HCT116 (cell line): ENCODE measurements around the gene CDC42BPB. TPM values are rescaled to one million over a fixed set of nuclear protein-coding genes. Genes with fewer than 3 reads are reported as not detected.

Experiments used
- ATAC-seq: fragments of 200-7000 bp; cut with Tn5 transposase; 2 replicates; pipeline ENCODE4 v1.9.1; 2020; ENCODE audit warnings: mild to moderate bottlenecking, moderate library complexity
- BruUV-seq: library from RNA; stranded (reverse); fragments of 400-500 nt; replicated peaks from 2 replicates; lab custom pipeline; 2021; lab: Mats Ljungman, UMichigan
- CTCF ChIA-PET: fragments of 300-600 bp; sonication (Branson Sonifier 250); formaldehyde crosslinking; loops from one replicate; lab custom pipeline; 2021; ENCODE audit warnings: antibody characterized with exemption; lab: Charles Lee
- POLR2A ChIA-PET: fragments of 300-600, 350-600 bp; sonication (Branson Sonifier 250); formaldehyde crosslinking; loops from one replicate; lab custom pipeline; 2021; ENCODE audit warnings: antibody characterized with exemption; lab: Charles Lee
- RAD21 ChIA-PET, 2 experiments: fragments of 300-600 bp; sonication (Branson Sonifier 250); formaldehyde crosslinking; loops; one replicate each; lab custom pipeline; 2023; ENCODE audit warnings: low total read pairs in 2 of 2; ENCODE audit not compliant: uncharacterized antibody in 2 of 2, unreplicated experiment in 2 of 2, low non-redundant PET in 1 of 2; lab: Charles Lee
- DNase-seq: peaks from one replicate; pipeline ENCODE4 v3.0.0-alpha.2; 2010; ENCODE audit warnings: low read depth, low spot score
- H2AFZ ChIP-seq: fragments of 200-600 bp; shearing (Covaris generic), sonication (generic); 2 replicates; pipeline ENCODE4 v1.6.1; 2017; ENCODE audit warnings: low read depth, mixed run types, mixed read lengths, antibody characterized with exemption, low read length; ENCODE audit not compliant: poor library complexity, severe bottlenecking
- H3K27ac ChIP-seq: 2 replicates; pipeline ENCODE4 v1.5.1; 2012; ENCODE audit warnings: low read depth, low read length
- H3K27me3 ChIP-seq: fragments of 200-600 bp; sonication (generic); 2 replicates; pipeline ENCODE4 v1.6.1; 2016; ENCODE audit warnings: mixed run types, low read length, mixed read lengths; ENCODE audit not compliant: insufficient read depth
- H3K36me3 ChIP-seq, 2 experiments: fragments of 200-500 bp in 1 of 2; fragments of 200-600 bp in 1 of 2; sonication (Bioruptor generic) in 1 of 2; sonication (generic) in 1 of 2; 2 replicates each; pipeline versions ENCODE4 v1.5.1 to v1.6.1; 2014 to 2016; ENCODE audit warnings: low read length in 2 of 2, inconsistent platforms in 1 of 2, mixed read lengths in 1 of 2, mixed run types in 1 of 2; ENCODE audit not compliant: insufficient read depth in 2 of 2, control insufficient read depth in 1 of 2
- H3K4me1 ChIP-seq, 2 experiments: fragments of 200-600 bp in 1 of 2; sonication (generic) in 1 of 2; 2 replicates each; pipeline versions ENCODE4 v1.5.1 to v1.6.1; 2012 to 2017; ENCODE audit warnings: low read length in 2 of 2, inconsistent platforms in 1 of 2, mild to moderate bottlenecking in 1 of 2, mixed read lengths in 1 of 2, mixed run types in 1 of 2, moderate library complexity in 1 of 2; ENCODE audit not compliant: insufficient read depth in 2 of 2, control insufficient read depth in 1 of 2
- H3K4me2 ChIP-seq: fragments of 200-600 bp; sonication (generic); 2 replicates; pipeline ENCODE4 v1.6.1; 2017; ENCODE audit warnings: mixed run types, low read length, mixed read lengths
- H3K4me3 ChIP-seq, 2 experiments: fragments of 200-600 bp in 1 of 2; sonication (generic) in 1 of 2; replicated peaks in 1 of 2; 2 replicates each; pipeline ENCODE4 v1.5.1; 2011 to 2016; ENCODE audit warnings: low read length in 2 of 2, control low read depth in 1 of 2, low read depth in 1 of 2, mild to moderate bottlenecking in 1 of 2, mixed read lengths in 1 of 2, mixed run types in 1 of 2
- H3K79me2 ChIP-seq: fragments of 200-600 bp; sonication (generic); 2 replicates; pipeline ENCODE4 v1.6.1; 2017; ENCODE audit warnings: mild to moderate bottlenecking, mixed run types, low read length, moderate library complexity, mixed read lengths; ENCODE audit not compliant: insufficient read depth
- H3K9ac ChIP-seq: fragments of 200-600 bp; sonication (generic); 2 replicates; pipeline ENCODE4 v1.6.1; 2016; ENCODE audit warnings: low read length, mixed read lengths
- H3K9me2 ChIP-seq: fragments of 200-600 bp; sonication (generic), shearing (Covaris generic); 2 replicates; pipeline ENCODE4 v1.6.1; 2017; ENCODE audit warnings: mixed run types, mild to moderate bottlenecking, moderate library complexity; ENCODE audit not compliant: insufficient read depth
- H3K9me3 ChIP-seq, 2 experiments: fragments of 200-500 bp in 1 of 2; fragments of 200-600 bp in 1 of 2; sonication (Bioruptor generic) in 1 of 2; sonication (generic) in 1 of 2; 2 replicates each; pipeline ENCODE4 v1.6.1; 2014 to 2017; ENCODE audit warnings: low read length in 2 of 2, mixed read lengths in 2 of 2, inconsistent platforms in 1 of 2, low read depth in 1 of 2, mild to moderate bottlenecking in 1 of 2, mixed run types in 1 of 2, moderate library complexity in 1 of 2; ENCODE audit not compliant: control insufficient read depth in 1 of 2, insufficient read depth in 1 of 2
- H4K20me1 ChIP-seq: fragments of 200-600 bp; sonication (generic), shearing (Covaris generic); 2 replicates; pipeline ENCODE4 v1.6.1; 2017; ENCODE audit warnings: mixed run types, mild to moderate bottlenecking, moderate library complexity; ENCODE audit not compliant: insufficient read depth
- POLR2AphosphoS5 ChIP-seq: IDR thresholded peaks from 2 replicates; pipeline ENCODE4 v1.6.1; 2011; ENCODE audit warnings: mild to moderate bottlenecking, low read depth, low read length, moderate library complexity
- RAD21 ChIP-seq: IDR thresholded peaks from 2 replicates; pipeline ENCODE4 v1.6.1; 2012; ENCODE audit warnings: low read depth, mild to moderate bottlenecking
- intact Hi-C: fragments of 100-400 bp; cut with micrococcal nuclease; formaldehyde crosslinking; loops from 2 replicates; pipeline ENCODE4 v1.10.0; 2022
- total RNA-seq: library from RNA; stranded (reverse); gene quantifications from one replicate; pipeline ENCODE4 v1.2.1, GENCODE V29; 2021; ENCODE audit not compliant: unreplicated experiment
- TF ChIP-seq, protein P1 (sequence below), 3 experiments: fragments of 200-600 bp in 1 of 3; sonication (generic) in 1 of 3; IDR thresholded peaks in 2 of 3; conservative IDR thresholded peaks in 1 of 3; 2 replicates each; pipeline ENCODE4 v1.5.1; 2012 to 2017; ENCODE audit warnings: low read depth in 2 of 3, low read length in 2 of 3, antibody characterized with exemption in 1 of 3, borderline replicate concordance in 1 of 3, control low read depth in 1 of 3, mild to moderate bottlenecking in 1 of 3, mixed read lengths in 1 of 3, mixed run types in 1 of 3, moderate library complexity in 1 of 3; ENCODE audit not compliant: insufficient read depth in 1 of 3

Gene CDC42BPB
- total RNA-seq, 1 experiment from 2014 or later = 85.6 TPM

DNA sequence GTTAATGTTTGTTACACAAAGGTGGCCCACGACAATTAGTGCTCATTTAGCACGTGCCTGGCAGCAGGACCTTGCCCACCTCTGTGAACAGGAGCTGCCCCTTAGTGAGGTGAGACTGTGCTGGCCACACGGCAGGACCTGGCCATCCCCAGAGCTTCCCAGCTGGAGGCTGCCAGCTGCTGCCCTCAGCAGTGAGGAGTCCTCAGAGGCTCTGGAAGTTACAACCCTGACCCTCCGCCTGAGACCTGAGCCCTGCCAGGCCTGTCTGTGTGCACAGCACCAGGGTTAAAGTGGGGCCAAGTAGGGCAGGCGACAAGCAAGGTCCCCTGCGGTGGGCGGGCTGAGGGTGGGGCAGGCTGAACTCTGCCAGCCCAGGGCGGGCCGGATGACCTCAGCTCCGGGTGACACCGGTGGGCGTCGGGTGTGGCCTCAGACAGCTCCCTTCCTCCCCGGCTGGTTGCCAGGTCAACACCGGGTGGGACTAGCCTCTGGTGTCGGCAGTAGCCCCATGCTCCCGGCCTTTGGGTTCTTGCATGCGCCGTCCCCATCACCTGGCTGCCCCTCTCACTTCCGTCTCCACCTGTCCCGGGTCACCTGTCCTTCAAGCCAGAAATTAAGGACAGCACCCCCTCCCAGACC lies 17.5 kb upstream of the CDC42BPB start:
- no peaks in the 10 kb centered on the region for H3K36me3 ChIP-seq
- H4K20me1 ChIP-seq = no peaks in the 10 kb centered on the region
- ATAC-seq = peak; percentile 20
- intact Hi-C loops = loop anchor here (1.0 kb wide), 2 partner anchors 110 to 217 kb away; no protein-coding TSS in a partner anchor
- peaks cover 36 to 65% of the 10 kb centered on the region in 2 experiments for H3K4me1 ChIP-seq
- TF ChIP-seq, protein P1, sequence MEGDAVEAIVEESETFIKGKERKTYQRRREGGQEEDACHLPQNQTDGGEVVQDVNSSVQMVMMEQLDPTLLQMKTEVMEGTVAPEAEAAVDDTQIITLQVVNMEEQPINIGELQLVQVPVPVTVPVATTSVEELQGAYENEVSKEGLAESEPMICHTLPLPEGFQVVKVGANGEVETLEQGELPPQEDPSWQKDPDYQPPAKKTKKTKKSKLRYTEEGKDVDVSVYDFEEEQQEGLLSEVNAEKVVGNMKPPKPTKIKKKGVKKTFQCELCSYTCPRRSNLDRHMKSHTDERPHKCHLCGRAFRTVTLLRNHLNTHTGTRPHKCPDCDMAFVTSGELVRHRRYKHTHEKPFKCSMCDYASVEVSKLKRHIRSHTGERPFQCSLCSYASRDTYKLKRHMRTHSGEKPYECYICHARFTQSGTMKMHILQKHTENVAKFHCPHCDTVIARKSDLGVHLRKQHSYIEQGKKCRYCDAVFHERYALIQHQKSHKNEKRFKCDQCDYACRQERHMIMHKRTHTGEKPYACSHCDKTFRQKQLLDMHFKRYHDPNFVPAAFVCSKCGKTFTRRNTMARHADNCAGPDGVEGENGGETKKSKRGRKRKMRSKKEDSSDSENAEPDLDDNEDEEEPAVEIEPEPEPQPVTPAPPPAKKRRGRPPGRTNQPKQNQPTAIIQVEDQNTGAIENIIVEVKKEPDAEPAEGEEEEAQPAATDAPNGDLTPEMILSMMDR (IDR thresholded peaks at IDR 0.05 in 2 of 3, conservative IDR thresholded peaks at IDR 0.05 in 1 of 3; ENCODE audit: borderline replicate concordance in 1 of 3, insufficient read depth in 1 of 3, low read depth in 2 of 3, low read length in 2 of 3) = no peak
- TF ChIP-seq RAD21 (no peak), POLR2AphosphoS5 (no peak; the same call in 1 of the 2 replicates)
- TF ChIP-seq, all 23 proteins: peak for 0
- RAD21 ChIA-PET = interaction anchor here (0.5 to 0.9 kb wide), 3 partner anchors 30 to 380 kb away, joined by 3 read pairs; no protein-coding TSS in a partner anchor
- no TSS peak for BruUV-seq
- Histone ChIP-seq H3K4me2 (peak overlapping the region; percentile 94), H3K9me3 (no peaks in the 10 kb centered on the region), H3K9ac (peak overlapping the region; percentile 58), H3K27me3 (no peaks in the 10 kb centered on the region), H2AFZ (no peak overlapping the region), H3K9me2 (no peaks in the 10 kb centered on the region), H3K27ac (peak overlapping the region; percentile 62; the same call in 1 of the 2 replicates), H3K79me2 (no peaks in the 10 kb centered on the region), H3K4me3 (peak overlapping the region; percentile 53 to 64)
- POLR2A ChIA-PET = no interaction called here
- DNase-seq = no peak
- CTCF ChIA-PET = interaction anchor here (0.7 to 1.4 kb wide), 8 partner anchors 11 to 382 kb away, joined by 3 to 5 read pairs (median 3); partner anchors contain the start of gene EIF5
